HepG2 (cell line): ENCODE data around the gene CD46. TPM values are rescaled to one million over a fixed set of nuclear protein-coding genes. Genes with fewer than 3 reads are reported as not detected.
A peak's percentile ranks its signal among the peaks of the same experiment; 100 is the strongest.

ENCODE experiments used
- BORCS8-MEF2B ChIP-seq: sonication (generic); formaldehyde crosslinking; IDR thresholded peaks from 2 replicates; pipeline ENCODE4 v1.8.0; 2022; ENCODE audit warnings: mild to moderate bottlenecking, missing genetic modification reagents
- CCDC6 ChIP-seq: sonication (generic); formaldehyde crosslinking; IDR thresholded peaks from 2 replicates; pipeline ENCODE4 v1.8.1; 2022; ENCODE audit warnings: mild to moderate bottlenecking, missing genetic modification reagents, moderate library complexity
- CREB3 ChIP-seq: sonication (generic); formaldehyde crosslinking; IDR thresholded peaks from 2 replicates; pipeline ENCODE4 v1.5.0; 2020; ENCODE audit warnings: missing genetic modification reagents
- FOXA1 ChIP-seq, 2 experiments: fragments of 450-650 bp in 1 of 2; sonication (generic) in 1 of 2; formaldehyde crosslinking in 1 of 2; IDR thresholded peaks; 2 replicates each; pipeline versions ENCODE4 v1.4.0 to v1.6.1; 2016 to 2020; ENCODE audit warnings: missing genetic modification reagents in 1 of 2
- HES4 ChIP-seq: sonication (generic); formaldehyde crosslinking; IDR thresholded peaks from 2 replicates; pipeline ENCODE4 v1.9.0; 2021; ENCODE audit warnings: mild to moderate bottlenecking, missing genetic modification reagents, borderline replicate concordance
- JUNB ChIP-seq: sonication (generic); formaldehyde crosslinking; IDR thresholded peaks from 2 replicates; pipeline ENCODE4 v1.8.0; 2022; ENCODE audit warnings: missing genetic modification reagents, mild to moderate bottlenecking, borderline replicate concordance
- KLF15 ChIP-seq: sonication (generic); formaldehyde crosslinking; IDR thresholded peaks from 2 replicates; pipeline ENCODE4 v1.8.1; 2023; ENCODE audit warnings: borderline replicate concordance, mild to moderate bottlenecking, inconsistent platforms, missing genetic modification reagents, mixed read lengths
- MLXIP ChIP-seq: sonication (generic); formaldehyde crosslinking; IDR thresholded peaks from 2 replicates; pipeline ENCODE4 v1.9.0; 2021; ENCODE audit warnings: missing genetic modification reagents, borderline replicate concordance
- NPAS2 ChIP-seq: sonication (generic); formaldehyde crosslinking; IDR thresholded peaks from 2 replicates; pipeline ENCODE4 v1.8.0; 2022; ENCODE audit warnings: mild to moderate bottlenecking, missing genetic modification reagents, borderline replicate concordance
- NR0B2 ChIP-seq: sonication (generic); formaldehyde crosslinking; IDR thresholded peaks from 2 replicates; pipeline ENCODE4 v1.4.0; 2020; ENCODE audit warnings: mild to moderate bottlenecking, missing genetic modification reagents
- NR2F2 ChIP-seq: IDR thresholded peaks from 2 replicates; pipeline ENCODE4 v1.6.1; 2012; ENCODE audit warnings: low read depth, inconsistent platforms, borderline replicate concordance
- RNF2 ChIP-seq: fragments of 450-650 bp; conservative IDR thresholded peaks from 2 replicates; pipeline ENCODE4 v1.6.1; 2016; ENCODE audit warnings: low read depth
- SMAD9 ChIP-seq: sonication (generic); formaldehyde crosslinking; IDR thresholded peaks from 2 replicates; pipeline ENCODE4 v1.5.1; 2020; ENCODE audit warnings: mild to moderate bottlenecking, missing genetic modification reagents
- SNAPC2 ChIP-seq: sonication (generic); formaldehyde crosslinking; IDR thresholded peaks from 2 replicates; pipeline ENCODE4 v1.8.1; 2022; ENCODE audit warnings: mild to moderate bottlenecking, missing genetic modification reagents
- ZNF138 ChIP-seq: sonication (generic); formaldehyde crosslinking; IDR thresholded peaks from 2 replicates; pipeline ENCODE4 v1.5.0; 2020; ENCODE audit warnings: mild to moderate bottlenecking, low read depth, missing genetic modification reagents
- ZNF282 ChIP-seq: fragments of 450-650 bp; IDR thresholded peaks from 2 replicates; pipeline ENCODE4 v1.6.1; 2018; ENCODE audit not compliant: partially characterized antibody
- ZNF441 ChIP-seq: sonication (generic); formaldehyde crosslinking; IDR thresholded peaks from 2 replicates; pipeline ENCODE4 v1.7.0; 2021; ENCODE audit warnings: missing genetic modification reagents, borderline replicate concordance
- ZNF510 ChIP-seq: sonication (generic); formaldehyde crosslinking; IDR thresholded peaks from 2 replicates; pipeline ENCODE4 v1.4.0; 2020; ENCODE audit warnings: low read depth, mild to moderate bottlenecking, missing genetic modification reagents
- ZNF800 ChIP-seq: sonication (generic); formaldehyde crosslinking; IDR thresholded peaks from 2 replicates; pipeline ENCODE4 v1.4.0; 2020; ENCODE audit warnings: missing genetic modification reagents
- polyA plus RNA-seq, 8 experiments: library from polyadenylated mRNA; depleted of rRNA in 3 of 8; stranded (reverse) in 7 of 8; unstranded in 1 of 8; fragments of >200 nt; fragmentation: Illumina TruSeq in 4 of 8; extraction: Trizol in 4 of 8; gene quantifications; 2 replicates each; pipeline versions ENCODE4 v1.2.1 to v1.2.3, GENCODE V29; 2011 to 2016; ENCODE audit warnings: low read depth in 4 of 8, missing spikeins in 1 of 8, mixed read lengths in 1 of 8; ENCODE audit not compliant: insufficient read depth in 1 of 8
- total RNA-seq, 5 experiments: library from RNA; depleted of rRNA; stranded (reverse); fragments of >200 nt; fragmentation: Illumina TruSeq; extraction: Trizol; gene quantifications; 2 replicates each; pipeline ENCODE4 v1.2.3, GENCODE V29; 2016; ENCODE audit warnings: low read depth in 1 of 5
- TF ChIP-seq, protein P1 (sequence below): sonication (generic); formaldehyde crosslinking; IDR thresholded peaks from 2 replicates; pipeline ENCODE4 v1.5.0; 2020; ENCODE audit warnings: missing genetic modification reagents, mild to moderate bottlenecking, borderline replicate concordance

The CD46 gene
- total and polyA plus RNA-seq, 2 of the 13 experiments (the other 11 are each of a cell fraction or from before 2014, with no cell fraction given): 130 to 277 TPM

- TF ChIP-seq CREB3 (no peak), FOXA1 (IDR thresholded peaks at IDR 0.05) (no peak), FOXA1 (CRISPR knock-in tag; IDR thresholded peaks at IDR 0.05) (peak; percentile 79), KLF15 (CRISPR knock-in tag) (no peak), JUNB (CRISPR knock-in tag) (no peak), ZNF441 (CRISPR knock-in tag) (0 out of 2 replicates have a peak, but pooled peaks have one; percentile 54), HES4 (no peak), NR2F2 (peak; percentile 44; the same call in 1 of the 2 replicates), SMAD9 (CRISPR knock-in tag) (no peak), BORCS8-MEF2B (CRISPR knock-in tag) (no peak), ZNF282 (no peak), ZNF510 (CRISPR knock-in tag) (no peak), SNAPC2 (CRISPR knock-in tag) (no peak), NPAS2 (CRISPR knock-in tag) (no peak), ZNF800 (CRISPR knock-in tag) (no peak), MLXIP (CRISPR knock-in tag) (no peak), RNF2 (no peak), ZNF138 (no peak), CCDC6 (CRISPR knock-in tag) (peak; percentile 44; the same call in 1 of the 2 replicates), NR0B2 (no peak)
- TF ChIP-seq, protein P1, sequence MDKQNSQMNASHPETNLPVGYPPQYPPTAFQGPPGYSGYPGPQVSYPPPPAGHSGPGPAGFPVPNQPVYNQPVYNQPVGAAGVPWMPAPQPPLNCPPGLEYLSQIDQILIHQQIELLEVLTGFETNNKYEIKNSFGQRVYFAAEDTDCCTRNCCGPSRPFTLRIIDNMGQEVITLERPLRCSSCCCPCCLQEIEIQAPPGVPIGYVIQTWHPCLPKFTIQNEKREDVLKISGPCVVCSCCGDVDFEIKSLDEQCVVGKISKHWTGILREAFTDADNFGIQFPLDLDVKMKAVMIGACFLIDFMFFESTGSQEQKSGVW (CRISPR knock-in tag): no peak
These were observed 75.0 kb downstream of the CD46 start (continued) for GRCh38 chr1:207826557-207827487.
